GM18511 (cell line): ENCODE results near the gene CYP4F8.
"Not testable (repeated sequence)": the region's sequence is repeated elsewhere in the genome, so short reads cannot be mapped to it uniquely, and the experiment has no call there.

ENCODE experiments used
- ATAC-seq: cut with Tn5 transposase; IDR thresholded peaks from one replicate; pipeline ENCODE4 v1.9.1; 2021; ENCODE audit warnings: mild to moderate bottlenecking, moderate library complexity; ENCODE audit not compliant: unreplicated experiment

Gene CYP4F8

GRCh38 chr19:15642807-15643206, 27.8 kb downstream of the CYP4F8 start:
- no peak for ATAC-seq

- no peak for ATAC-seq
These were observed 28.4 kb downstream of the CYP4F8 start for GRCh38 chr19:15643387-15643786.

DNA sequence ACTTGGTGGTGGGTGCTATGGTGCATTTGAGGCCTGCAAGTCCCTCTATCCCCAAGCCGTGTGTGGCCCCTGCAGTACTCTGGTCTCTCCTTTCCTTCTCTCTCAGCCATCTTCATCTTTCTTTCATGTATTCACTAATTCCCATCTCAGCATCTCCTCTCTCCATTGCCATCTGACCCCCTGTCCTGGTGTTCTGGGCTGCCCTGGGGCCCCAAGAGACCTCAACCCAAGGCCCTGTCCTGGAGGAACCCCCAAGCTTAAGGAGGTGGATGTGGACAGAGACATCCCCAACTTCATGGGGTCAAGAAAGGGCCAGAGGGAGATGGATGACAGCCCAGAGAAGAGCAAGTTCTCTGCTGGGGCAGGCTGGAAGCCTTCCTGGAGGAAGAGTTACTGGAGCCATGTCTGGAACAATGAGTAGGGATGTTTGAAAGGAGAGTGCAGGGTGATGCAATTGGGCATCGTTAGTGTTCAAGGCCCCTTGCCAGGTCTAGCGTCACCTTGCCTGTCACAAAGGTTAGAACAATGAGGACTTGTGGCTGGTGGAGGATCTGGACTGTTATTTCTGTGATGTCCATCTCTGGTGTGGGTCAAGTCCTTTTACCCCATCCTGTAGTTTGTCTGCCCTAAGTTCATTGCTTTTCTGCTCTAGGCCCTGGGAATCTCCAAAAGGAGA, 29.2 kb downstream of the CYP4F8 start:
- ATAC-seq = no peak

- ATAC-seq = no peak
These were observed 29.8 kb downstream of the CYP4F8 start for GRCh38 chr19:15644816-15645215.

DNA sequence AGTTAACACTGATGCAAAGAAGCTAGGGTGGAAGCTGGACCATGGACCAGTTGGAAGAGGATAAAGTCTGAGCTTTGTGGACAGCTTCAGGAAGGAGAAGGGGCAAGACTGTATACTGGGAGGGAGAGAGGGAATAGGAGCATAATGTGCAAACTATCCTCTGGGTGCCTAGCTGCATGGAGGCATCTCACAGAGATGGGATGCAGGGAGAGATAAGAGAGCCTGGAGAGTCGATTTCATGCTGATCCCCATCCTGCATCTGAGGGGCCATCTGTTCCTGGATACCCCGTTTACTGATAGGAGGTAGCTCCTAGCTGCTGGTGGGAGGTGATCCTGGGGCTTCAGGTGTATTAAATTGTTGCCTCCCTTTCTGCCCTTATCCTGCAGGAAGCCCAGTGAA, 34.5 kb downstream of the CYP4F8 start:
- no peak for ATAC-seq

- not testable (repeated sequence) for ATAC-seq
These were observed 35.1 kb downstream of the CYP4F8 start for GRCh38 chr19:15650123-15650522.

GRCh38 chr19:15651791-15652190, 36.8 kb downstream of the CYP4F8 start:
- ATAC-seq = no peak

GRCh38 chr19:15652559-15653278, 37.7 kb downstream of the CYP4F8 start:
- no peak for ATAC-seq

- ATAC-seq = no peak
These were observed 41.4 kb downstream of the CYP4F8 start for GRCh38 chr19:15656467-15656866.

DNA sequence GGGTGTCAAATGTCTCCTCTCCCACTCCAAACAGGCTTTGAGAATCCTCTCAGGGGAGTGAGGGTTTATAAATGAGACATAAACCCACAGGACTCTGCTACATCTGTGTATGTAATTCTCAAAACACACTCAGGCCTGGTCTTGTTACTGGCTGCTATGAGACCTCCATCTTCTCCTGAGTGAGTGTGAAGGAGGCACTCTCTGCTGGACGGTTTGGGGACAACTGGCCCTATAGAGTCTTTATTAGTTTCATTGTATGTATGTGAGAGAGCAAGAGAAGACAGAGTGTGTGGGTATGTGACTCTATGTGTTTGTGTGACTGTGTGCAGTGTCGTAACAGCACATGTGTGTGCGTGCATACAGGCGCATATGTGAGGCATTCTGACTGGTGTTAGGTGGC, 48.2 kb downstream of the CYP4F8 start:
- no peak for ATAC-seq

DNA sequence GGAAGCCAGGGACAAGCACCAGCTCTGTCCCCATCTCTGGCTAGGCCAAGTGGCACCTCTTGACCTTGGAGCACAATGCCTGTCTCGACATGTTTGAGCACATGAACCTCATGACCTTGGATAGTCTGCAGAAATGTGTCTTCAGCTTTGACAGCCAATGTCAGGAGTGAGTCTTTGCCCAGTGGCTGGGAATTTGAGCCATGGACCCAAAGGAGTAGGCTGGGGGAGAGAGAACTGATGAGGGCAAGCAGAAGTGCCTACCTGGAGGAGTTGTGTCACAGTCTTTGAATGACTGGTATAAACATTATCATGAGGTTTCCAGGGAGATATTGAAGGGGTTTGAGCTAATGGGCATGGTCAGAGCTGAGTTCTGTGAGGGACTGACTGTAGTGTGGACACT, 51.2 kb downstream of the CYP4F8 start:
- no peak for ATAC-seq

DNA sequence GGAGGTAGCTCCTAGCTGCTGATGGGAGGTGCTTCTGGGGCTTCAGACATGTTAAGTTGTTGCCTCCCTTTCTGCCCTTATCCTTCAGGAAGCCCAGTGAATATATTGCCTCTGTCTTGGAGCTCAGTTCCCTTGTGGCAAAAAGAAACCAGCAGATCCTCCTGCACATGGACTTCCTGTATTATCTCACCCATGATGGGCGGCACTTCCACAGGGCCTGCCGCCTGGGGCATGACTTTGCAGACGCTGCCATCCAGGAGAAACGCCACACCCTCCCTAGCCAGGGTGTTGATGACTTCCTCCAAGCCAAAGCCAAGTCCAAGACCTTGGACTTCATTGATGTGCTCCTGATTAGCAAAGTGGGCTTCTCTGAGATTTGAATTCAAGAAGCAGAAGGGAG, 51.9 kb downstream of the CYP4F8 start:
- no peak for ATAC-seq

DNA sequence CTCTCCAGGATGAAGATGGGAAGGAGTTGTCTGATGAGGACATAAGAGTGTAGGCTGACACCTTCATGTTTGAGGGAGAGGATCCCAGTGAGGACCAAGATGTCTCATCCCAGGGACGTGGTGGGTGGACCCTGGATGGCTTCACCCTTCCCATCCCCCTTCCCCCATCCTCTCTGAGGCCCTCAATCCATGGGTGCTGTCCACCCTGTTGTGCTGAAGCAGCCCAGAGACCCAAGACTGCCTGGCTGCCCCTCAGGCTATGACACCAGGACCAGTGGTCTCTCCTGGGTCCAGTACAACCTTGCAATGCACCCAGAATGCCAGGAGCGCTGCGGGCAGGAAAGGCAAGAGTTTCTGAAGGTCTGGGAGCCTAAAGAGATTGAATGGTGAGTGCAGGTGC, 54.4 kb downstream of the CYP4F8 start:
- no peak for ATAC-seq

DNA sequence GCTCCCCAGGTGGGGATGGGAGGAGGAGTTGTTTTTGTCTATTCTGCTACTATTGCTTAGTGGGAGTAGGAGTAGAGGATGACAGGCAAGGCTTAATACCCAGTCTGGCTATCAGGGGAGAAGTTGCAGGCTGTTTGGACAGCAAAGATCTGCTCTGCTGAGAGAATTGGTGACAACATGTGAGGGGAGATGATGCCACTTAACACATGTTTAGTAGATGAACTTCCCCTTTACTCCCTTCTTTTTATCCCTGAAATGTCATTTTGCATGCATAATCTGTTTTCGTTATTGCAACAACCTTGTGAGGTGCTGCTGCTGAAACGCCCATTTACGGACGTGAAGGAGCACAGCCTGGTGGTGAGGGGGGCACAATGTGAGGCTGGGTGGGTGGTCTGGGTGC, 54.9 kb downstream of the CYP4F8 start:
- ATAC-seq = no peak

GRCh38 chr19:15671237-15671821, 56.3 kb downstream of the CYP4F8 start:
- no peak for ATAC-seq

DNA sequence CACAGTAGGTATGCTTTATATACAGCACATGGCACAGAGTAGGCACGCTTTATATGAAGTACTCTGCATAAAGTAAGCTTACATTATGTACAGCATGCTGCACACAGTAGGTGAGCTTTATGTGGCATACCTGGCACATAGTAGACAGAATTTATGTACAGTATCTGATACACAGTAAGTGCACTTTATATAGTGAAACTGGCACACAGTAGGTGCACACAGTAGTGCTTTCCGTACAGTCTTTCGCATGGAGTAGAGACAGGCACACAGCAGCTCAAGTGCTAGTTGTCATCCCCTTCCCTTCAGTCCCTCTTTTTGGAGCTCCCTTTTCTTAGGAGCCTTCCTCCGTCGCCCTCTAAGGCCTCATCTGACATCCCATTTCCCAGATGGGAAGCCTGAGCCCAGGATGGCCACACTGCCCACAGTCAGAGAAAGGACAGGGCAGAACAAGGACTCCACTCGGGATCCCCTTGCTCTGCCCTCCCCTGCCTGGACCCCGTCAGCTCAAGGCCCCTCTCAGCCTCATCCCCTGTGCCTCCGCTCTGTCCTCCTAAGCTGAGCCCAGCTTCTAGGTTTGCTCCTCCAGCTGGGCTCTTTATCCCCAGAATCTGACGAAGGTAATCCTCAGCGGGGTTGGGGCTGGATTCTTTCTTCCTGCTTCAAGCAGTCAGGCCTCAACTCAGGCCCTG, 57.0 kb downstream of the CYP4F8 start:
- no peak for ATAC-seq

DNA sequence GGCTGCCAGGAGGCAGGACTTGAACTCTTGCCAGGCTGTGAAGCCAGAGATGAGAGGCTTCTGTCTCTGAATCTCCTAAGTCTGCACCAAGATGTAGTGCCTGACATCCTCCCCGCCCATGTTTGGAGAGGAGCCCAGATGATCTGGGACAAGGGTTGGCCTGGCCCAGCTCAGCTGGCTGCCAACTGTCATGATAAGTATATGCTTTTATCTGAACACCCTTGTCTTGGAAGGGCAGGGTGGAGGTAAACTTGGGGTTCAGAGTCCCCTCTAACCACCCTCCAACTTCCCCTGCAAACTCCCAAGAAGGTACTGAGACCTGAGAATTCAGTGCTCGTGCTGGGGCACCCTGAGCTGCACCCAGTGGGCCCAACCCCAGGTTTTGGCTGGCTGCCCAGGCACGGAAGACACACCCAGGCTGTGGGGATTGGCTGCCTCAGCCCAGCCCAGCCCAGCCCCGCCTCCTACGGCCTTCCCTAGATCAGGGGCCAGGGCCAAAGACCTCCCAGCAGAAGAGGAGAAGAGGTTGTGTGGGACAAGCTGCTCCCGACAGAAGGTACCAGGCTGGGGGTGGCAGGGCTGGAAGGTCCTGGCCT, 57.7 kb downstream of the CYP4F8 start, which contains the start of gene CYP4F12:
TSS of gene CYP4F12 (plus strand) at position 508 of the 596 bp plus-strand sequence. CDS start 443 bp downstream, outside the sequence.
- ATAC-seq = no peak

- ATAC-seq = no peak
These were observed 58.2 kb downstream of the CYP4F8 start for GRCh38 chr19:15673176-15673654.

DNA sequence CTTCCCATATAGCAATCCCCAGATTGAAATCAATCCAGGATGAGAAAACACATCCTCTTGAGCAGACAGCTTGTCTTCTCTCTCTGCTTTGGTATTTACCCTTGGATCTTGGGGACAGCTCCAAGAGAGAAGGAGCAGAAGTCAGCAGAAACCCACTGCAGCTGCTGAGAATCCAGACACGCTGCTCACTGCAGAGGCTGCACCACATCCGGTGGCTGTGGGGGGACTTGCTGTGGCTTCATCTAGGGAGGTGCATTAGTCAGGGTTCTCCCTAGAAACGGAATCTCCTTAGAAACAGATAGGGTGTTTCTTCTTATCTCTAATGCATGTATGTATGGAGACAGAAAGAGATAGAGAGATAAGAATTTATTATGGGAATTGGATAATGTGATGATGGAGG, 60.5 kb downstream of the CYP4F8 start:
- no peak for ATAC-seq

GRCh38 chr19:15679089-15679488, 64.1 kb downstream of the CYP4F8 start:
- no peak for ATAC-seq

GRCh38 chr19:15679865-15680264, 64.8 kb downstream of the CYP4F8 start:
- ATAC-seq = not testable (repeated sequence)
